Measurements from ENCODE around the gene SORBS1. TPM values are rescaled to one million over a fixed set of nuclear protein-coding genes. Genes with fewer than 3 reads are reported as not detected.

The SORBS1 gene
- total RNA-seq, 1 experiment from 2014 or later, result 0.56 TPM

DNA sequence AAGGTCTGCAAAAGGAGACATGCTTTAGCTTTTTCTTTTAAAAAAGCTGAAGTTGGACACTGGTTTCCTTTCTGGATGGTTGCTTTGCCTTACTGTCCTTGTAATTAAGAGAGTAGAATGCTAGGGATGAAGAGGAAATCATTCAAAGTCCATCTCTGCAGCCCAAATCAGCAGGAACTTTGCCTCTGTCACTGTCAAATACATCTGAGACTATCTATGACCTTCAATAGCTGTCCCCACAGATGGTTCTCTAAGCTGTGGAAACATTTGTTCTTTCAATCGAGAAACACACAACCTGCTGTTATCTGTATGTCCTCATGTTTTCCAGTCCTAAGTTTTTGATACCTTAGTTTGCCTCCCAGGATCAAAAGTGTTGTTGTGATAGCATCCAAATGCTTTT, 117.5 kb downstream of the SORBS1 start:
- Histone ChIP-seq H3K36me3 (ENCODE audit: insufficient read depth, low read length, poor library complexity, severe bottlenecking) (no peaks in the 10 kb centered on the region), H3K27me3 (replicated peaks; ENCODE audit: insufficient read depth, low read depth, low read length, poor library complexity) (peaks cover 11% of the 10 kb centered on the region), H3K4me3 (ENCODE audit: low read depth, low read length, poor library complexity, severe bottlenecking) (no peak overlapping the region), H3K9me3 (ENCODE audit: low read depth, low read length, poor library complexity, severe bottlenecking) (no peaks in the 10 kb centered on the region), H3K27ac (ENCODE audit: low read depth, low read length, poor library complexity, severe bottlenecking) (no peak overlapping the region), H3K4me1 (ENCODE audit: insufficient read depth, low read length, poor library complexity, severe bottlenecking) (no peaks in the 10 kb centered on the region)
- ChIA-PET POLR2A (ENCODE audit: low non-redundant PET) (no interaction called here), CTCF (no interaction called here)
- no TSS peak for BruUV-seq (replicated peaks)
- no peak for TF ChIP-seq EZH2 (IDR thresholded peaks at IDR 0.05; ENCODE audit: borderline replicate concordance, low read depth, low read length, poor library complexity, severe bottlenecking)
- TF ChIP-seq, protein P1, sequence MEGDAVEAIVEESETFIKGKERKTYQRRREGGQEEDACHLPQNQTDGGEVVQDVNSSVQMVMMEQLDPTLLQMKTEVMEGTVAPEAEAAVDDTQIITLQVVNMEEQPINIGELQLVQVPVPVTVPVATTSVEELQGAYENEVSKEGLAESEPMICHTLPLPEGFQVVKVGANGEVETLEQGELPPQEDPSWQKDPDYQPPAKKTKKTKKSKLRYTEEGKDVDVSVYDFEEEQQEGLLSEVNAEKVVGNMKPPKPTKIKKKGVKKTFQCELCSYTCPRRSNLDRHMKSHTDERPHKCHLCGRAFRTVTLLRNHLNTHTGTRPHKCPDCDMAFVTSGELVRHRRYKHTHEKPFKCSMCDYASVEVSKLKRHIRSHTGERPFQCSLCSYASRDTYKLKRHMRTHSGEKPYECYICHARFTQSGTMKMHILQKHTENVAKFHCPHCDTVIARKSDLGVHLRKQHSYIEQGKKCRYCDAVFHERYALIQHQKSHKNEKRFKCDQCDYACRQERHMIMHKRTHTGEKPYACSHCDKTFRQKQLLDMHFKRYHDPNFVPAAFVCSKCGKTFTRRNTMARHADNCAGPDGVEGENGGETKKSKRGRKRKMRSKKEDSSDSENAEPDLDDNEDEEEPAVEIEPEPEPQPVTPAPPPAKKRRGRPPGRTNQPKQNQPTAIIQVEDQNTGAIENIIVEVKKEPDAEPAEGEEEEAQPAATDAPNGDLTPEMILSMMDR (conservative IDR thresholded peaks at IDR 0.05; ENCODE audit: low read depth, low read length), result no peak
- intact Hi-C loops (cut with micrococcal nuclease; ENCODE audit: unreplicated experiment), result no loop called here
- DNase-seq (ENCODE audit: low spot score), result no peak

- H3K4me3 ChIP-seq (ENCODE audit: low read depth, low read length, poor library complexity, severe bottlenecking), result no peak overlapping the region
- ChIA-PET CTCF (interaction anchor here (1.1 kb wide), 1 partner anchor 12 kb away, joined by 3 read pairs; no protein-coding TSS in a partner anchor), POLR2A (ENCODE audit: low non-redundant PET) (no interaction called here)
- TF ChIP-seq EZH2 (IDR thresholded peaks at IDR 0.05; ENCODE audit: borderline replicate concordance, low read depth, low read length, poor library complexity, severe bottlenecking), result no peak
- TF ChIP-seq, protein P1 (conservative IDR thresholded peaks at IDR 0.05; ENCODE audit: low read depth, low read length), result no peak
- no peaks in the 10 kb centered on the region for H3K36me3 ChIP-seq (ENCODE audit: insufficient read depth, low read length, poor library complexity, severe bottlenecking)
- no peak overlapping the region for H3K27ac ChIP-seq (ENCODE audit: low read depth, low read length, poor library complexity, severe bottlenecking)
- no peaks in the 10 kb centered on the region for H3K9me3 ChIP-seq (ENCODE audit: low read depth, low read length, poor library complexity, severe bottlenecking)
- H3K27me3 ChIP-seq (replicated peaks; ENCODE audit: insufficient read depth, low read depth, low read length, poor library complexity), result peaks cover 11% of the 10 kb centered on the region
- H3K4me1 ChIP-seq (ENCODE audit: insufficient read depth, low read length, poor library complexity, severe bottlenecking), result no peaks in the 10 kb centered on the region
- BruUV-seq (replicated peaks), result no TSS peak
- intact Hi-C loops (cut with micrococcal nuclease; ENCODE audit: unreplicated experiment), result no loop called here
- no peak for DNase-seq (ENCODE audit: low spot score)
These were observed 118.8 kb downstream of the SORBS1 start for GRCh38 chr10:95442341-95442740.

DNA sequence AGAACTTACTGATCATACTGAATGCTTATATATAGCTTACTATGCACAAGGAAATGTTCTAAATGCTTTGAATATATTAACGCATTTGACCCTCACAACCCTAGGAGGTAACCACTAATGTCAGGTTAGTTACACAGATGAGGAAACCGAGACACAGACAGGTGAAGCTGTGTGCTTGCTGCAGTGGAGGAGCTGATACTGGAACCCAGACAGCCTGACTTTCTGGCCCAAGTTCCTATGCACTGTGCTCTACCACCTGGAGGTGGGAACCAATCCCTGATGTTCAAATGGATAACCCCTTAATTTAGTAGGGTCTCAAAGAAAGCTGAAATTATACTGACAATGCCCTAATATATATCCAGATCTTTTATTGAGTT, 119.6 kb downstream of the SORBS1 start:
- peaks cover 11% of the 10 kb centered on the region for H3K27me3 ChIP-seq (replicated peaks; ENCODE audit: insufficient read depth, low read depth, low read length, poor library complexity)
- H3K27ac ChIP-seq (ENCODE audit: low read depth, low read length, poor library complexity, severe bottlenecking), result no peak overlapping the region
- TF ChIP-seq EZH2 (IDR thresholded peaks at IDR 0.05; ENCODE audit: borderline replicate concordance, low read depth, low read length, poor library complexity, severe bottlenecking), result no peak
- TF ChIP-seq, protein P1 (conservative IDR thresholded peaks at IDR 0.05; ENCODE audit: low read depth, low read length), result no peak
- POLR2A ChIA-PET (ENCODE audit: low non-redundant PET), result no interaction called here
- DNase-seq (ENCODE audit: low spot score), result no peak
- H3K4me3 ChIP-seq (ENCODE audit: low read depth, low read length, poor library complexity, severe bottlenecking), result no peak overlapping the region
- intact Hi-C loops (cut with micrococcal nuclease; ENCODE audit: unreplicated experiment), result no loop called here
- CTCF ChIA-PET, result interaction anchor here (1.1 kb wide), 1 partner anchor 11 kb away, joined by 3 read pairs; no protein-coding TSS in a partner anchor
- no TSS peak for BruUV-seq (replicated peaks)
- H3K9me3 ChIP-seq (ENCODE audit: low read depth, low read length, poor library complexity, severe bottlenecking), result no peaks in the 10 kb centered on the region
- no peaks in the 10 kb centered on the region for H3K4me1 ChIP-seq (ENCODE audit: insufficient read depth, low read length, poor library complexity, severe bottlenecking)
- H3K36me3 ChIP-seq (ENCODE audit: insufficient read depth, low read length, poor library complexity, severe bottlenecking), result no peaks in the 10 kb centered on the region

All from A673 (cell line).